ENCODE measurements around the gene HDGFL2. TPM values are rescaled to one million over a fixed set of nuclear protein-coding genes. Genes with fewer than 3 reads are reported as not detected.
"Not testable (repeated sequence)": the region's sequence is repeated elsewhere in the genome, so short reads cannot be mapped to it uniquely, and the experiment has no call there.

The HDGFL2 gene
- total RNA-seq, 1 donor from 2014 or later: 43.8 TPM

DNA sequence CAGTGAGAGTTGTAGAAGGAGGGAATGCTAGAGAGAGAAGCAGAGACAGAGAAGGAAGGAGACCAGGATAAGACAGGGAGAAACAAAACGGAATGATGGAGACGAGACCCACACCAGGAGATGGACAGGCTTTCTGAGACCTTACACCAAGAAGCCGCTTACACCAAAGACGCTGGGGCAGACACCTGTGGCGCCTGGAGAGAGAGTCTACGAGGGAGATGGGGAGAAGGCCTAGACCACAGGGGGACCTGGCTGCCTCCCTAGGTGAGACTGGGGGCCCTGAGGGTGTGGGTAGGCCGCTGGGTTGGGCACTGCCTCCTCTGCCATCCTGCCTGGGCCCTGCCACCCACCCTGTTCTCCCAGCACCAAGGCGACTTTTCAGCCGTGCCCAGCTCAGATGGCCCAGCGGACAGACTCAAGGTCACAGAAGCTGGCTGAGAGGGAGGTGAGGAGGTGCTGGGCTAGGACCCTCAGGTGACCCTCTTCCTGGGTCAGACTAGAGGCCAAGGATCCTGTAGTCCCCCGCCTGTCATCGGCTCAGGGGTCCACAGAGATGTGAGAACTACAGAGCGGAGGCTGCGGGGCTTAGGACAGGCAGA is 57.9 kb downstream of the HDGFL2 start:
- no peak for DNase-seq (ENCODE audit: low read depth)

DNA sequence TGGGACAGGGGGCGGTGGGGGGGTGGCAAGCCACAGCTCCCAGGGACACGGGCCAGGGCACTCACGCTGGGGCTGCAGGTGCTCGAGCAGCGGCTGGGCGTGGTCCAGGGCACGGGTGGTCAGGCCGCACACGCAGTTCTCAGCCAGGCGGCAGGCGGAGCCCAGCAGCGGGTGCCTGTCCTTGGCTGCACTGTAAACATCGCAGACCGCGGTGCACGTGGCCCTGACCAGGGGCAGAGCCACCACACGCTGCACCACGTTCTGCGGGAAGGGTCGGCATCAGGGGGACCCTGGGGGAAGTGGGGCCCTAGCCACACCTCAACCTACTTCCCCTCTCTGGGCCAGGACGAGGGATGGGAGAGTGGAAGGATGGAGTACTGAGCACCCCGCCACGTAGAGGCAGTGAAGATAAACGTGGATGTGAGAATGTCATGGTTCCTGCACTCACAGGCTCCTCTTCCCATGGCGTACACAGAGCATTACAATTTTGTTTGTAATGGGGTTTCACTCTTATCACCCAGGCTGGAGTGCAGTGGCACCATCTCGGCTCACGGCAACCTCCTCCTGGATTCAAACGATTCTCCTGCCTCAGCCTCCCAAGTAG is 59.6 kb downstream of the HDGFL2 start:
- DNase-seq (ENCODE audit: low read depth): no peak

GRCh38 chr19:4533334-4533733 is 61.2 kb downstream of the HDGFL2 start:
- no peak for DNase-seq (ENCODE audit: low read depth)

DNA sequence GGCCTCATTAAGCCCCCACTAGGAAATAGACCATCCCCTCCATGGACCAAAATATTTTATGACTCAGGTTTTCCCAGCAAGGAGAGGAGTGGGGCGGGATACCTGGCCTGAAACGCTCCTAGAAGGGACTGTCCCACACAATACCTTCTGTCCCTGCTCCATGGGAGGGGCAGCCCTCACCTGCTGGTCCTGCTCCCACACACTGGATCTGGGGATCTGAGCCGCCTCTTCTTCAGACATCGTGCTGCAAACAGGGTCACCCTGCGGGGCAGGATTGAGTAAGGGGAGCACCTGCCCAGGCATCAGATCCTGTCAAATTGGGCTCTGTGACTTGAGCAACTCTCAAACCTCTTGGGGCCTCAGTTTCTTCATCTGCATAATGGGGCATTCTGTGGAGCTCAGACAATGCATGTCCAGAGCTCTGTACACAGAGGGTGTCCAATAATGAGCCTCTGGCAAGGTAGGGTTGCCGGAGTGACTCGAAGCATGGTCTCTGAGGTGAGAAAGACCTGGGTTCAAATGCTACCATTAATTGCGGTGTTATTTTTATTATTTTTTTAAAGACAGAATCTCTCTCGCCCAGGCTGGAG is 61.8 kb downstream of the HDGFL2 start:
- DNase-seq (ENCODE audit: low read depth): no peak

DNA sequence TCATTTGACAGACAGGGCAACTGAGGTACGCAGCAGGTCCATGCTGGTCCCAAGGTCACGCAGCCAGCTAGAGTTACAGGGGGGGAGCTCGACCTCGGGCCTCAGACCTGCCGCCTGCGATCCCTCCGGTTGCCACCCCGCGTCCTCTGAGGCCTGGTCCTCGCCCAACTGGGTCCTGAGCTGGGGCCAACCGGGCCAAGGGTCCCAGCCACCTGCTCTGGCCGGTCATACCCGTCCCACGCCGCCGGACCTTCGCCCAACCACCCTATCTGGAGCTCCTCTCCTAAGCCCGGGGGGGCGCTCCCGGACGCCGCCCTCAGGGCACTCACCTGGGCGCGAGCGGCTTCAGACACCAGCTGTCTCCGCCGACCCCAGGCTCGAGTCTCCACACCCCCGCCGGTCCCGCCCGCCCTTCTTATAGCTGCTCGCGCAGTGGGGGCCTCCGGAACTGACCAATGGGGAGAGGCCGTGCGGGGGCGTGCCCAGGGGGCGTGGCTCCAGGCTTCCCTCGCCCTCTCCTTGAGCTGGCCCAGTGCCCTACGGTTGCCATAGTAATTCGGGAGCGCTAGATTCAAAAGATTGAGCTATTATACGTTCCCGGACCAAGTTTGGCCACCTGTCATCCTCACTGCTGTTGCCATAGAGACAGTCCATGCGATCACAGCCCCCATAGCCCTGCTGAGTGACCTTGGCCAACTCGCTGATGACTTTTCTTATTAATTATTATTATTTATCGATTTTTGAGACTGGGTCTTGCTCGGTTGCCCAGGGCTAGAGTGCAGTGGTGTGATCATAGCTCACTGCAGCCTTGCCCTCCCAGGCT is 63.0 kb downstream of the HDGFL2 start, which contains the start of gene PLIN5:
Gene PLIN5 (minus strand): TSS at position 389 of the 823 bp plus-strand sequence. CDS start 1,150 bp downstream, outside the sequence.
- DNase-seq (ENCODE audit: low read depth): peak; percentile 54

- DNase-seq (ENCODE audit: low read depth): peak; percentile 20
Measured at GRCh38 chr19:4536798-4537197, 64.7 kb downstream of the HDGFL2 start.

DNA sequence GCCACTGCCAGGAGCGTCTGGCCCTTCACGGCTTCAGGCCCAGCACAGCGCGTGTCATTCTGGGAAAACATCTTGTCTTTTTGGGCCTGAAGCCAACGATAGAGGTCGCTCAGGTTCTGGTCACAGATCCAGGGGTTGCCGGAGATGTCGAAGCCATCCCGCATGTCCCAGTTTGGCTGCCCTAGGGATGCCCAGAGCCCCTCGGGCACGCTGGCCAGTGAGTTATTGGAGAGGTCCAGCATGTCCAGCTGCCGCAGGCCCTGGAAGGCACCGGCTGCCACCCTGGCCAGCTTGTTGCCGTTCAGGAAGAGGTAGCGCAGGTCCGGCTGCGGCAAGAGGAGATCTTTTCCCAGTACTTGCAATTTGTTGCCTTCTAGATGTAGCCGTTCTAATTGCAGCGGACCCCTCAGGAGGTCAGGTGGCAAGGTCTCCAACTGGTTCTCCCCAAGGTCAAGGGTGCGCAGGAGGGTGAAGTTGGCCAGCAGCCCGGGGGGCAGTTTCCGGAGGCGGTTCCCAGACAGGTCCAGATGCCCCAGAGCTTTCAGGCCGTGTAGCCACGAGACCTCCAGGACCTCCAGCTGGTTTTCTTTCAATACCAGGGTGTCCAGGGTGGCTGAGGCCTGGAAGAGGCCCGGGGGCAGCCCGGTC is 66.0 kb downstream of the HDGFL2 start:
- DNase-seq (ENCODE audit: low read depth): no peak

DNA sequence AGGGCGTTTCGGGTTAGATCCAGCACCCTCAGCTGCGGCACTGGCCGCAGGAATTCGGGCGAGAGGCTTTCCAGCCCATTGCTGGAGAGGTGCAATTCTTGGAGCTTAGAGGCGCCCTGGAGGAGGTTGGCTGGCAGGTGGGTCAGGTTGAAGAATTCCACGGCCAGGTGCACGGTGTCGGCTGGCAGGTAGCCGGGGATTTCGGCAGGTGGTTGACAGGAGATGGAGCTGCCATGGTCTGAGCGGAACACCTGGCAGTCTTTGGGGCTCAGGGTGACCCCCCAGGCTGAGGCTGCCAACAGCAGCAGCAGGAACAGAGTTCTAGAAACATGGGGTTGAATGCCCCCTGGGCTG is 66.5 kb downstream of the HDGFL2 start:
- no peak for DNase-seq (ENCODE audit: low read depth)

GRCh38 chr19:4539169-4539692 is 67.1 kb downstream of the HDGFL2 start:
- no peak for DNase-seq (ENCODE audit: low read depth)

GRCh38 chr19:4539693-4540581 is 67.8 kb downstream of the HDGFL2 start, which contains the start of gene LRG1:
Gene LRG1 (minus strand): TSS chr19:4540036. CDS start chr19:4540013, 23 bp downstream.
- DNase-seq (ENCODE audit: low read depth): no peak

GRCh38 chr19:4541114-4541805 is 69.2 kb downstream of the HDGFL2 start:
- no peak for DNase-seq (ENCODE audit: low read depth)

GRCh38 chr19:4541806-4542145 is 69.7 kb downstream of the HDGFL2 start:
- not testable (repeated sequence) for DNase-seq (ENCODE audit: low read depth)

- no peak for DNase-seq (ENCODE audit: low read depth)
Measured at GRCh38 chr19:4542896-4543841, 71.1 kb downstream of the HDGFL2 start.

DNA sequence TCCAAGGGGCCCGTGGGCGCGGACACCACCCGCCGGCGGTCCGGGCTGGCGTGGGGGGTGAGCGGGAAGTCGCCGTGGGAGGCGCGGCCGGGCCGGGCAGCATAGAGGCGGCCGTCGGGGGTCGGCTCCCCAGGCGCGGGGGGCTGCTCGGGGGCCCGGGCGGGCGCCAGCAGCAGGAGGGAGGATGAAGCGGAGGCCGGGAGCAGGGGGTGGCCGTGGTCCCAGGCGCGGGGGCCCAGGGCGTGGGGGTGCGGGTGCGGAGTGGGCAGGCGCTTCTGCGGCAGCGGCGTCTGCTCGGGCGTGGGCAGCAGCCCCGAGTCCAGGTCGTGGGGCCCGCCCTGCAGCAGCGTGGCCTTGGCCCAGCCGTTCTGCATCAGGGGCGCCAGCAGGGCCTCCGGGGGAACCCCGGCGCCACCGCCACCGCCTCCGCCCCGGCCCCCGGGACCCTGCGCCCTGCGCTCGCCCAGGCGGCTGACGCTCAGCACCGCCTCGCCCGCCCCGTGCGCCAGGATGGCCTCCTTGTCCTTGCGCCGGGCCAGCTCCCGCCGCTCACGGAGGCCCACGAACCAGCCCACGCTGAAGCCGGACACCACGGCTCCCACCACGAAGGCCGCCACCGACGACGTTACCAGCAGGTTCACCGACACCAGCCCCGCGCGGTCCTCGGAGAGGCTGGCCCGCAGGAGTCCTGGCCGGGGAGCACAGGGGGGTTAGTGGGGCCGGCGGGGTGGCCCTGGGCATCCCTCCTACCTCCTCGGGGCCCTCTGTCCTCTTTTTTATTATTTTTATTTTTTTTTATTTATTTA is 71.9 kb downstream of the HDGFL2 start:
- no peak for DNase-seq (ENCODE audit: low read depth)

GRCh38 chr19:4547303-4548237 is 75.5 kb downstream of the HDGFL2 start:
- DNase-seq (ENCODE audit: low read depth): no peak

DNA sequence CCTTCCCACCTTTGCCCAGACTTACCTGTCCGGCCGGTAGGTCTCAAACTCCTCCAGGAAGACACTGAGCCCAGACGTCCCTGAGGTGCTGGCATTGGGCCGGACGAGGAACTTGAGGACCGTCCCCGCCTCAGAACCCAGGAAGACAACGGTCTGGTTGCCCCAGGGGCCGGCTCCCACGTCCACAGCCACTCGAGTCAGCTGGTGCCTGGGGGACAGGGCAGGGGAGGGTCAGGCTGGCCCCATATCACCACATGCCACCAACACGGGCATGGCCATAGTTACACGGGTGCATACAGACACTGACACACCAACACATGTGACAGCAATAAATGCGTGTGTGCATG is 76.1 kb downstream of the HDGFL2 start:
- no peak for DNase-seq (ENCODE audit: low read depth)

GRCh38 chr19:4550018-4550417 is 77.9 kb downstream of the HDGFL2 start:
- no peak for DNase-seq (ENCODE audit: low read depth)
